Thoracic aorta (tissue), 2 donors: ENCODE measurements around the gene SLC23A2. TPM values are rescaled to one million over a fixed set of nuclear protein-coding genes. Genes with fewer than 3 reads are reported as not detected.
"Not testable (repeated sequence)": the region's sequence is repeated elsewhere in the genome, so short reads cannot be mapped to it uniquely, and the experiment has no call there.

Experiments
- ATAC-seq: fragments of 150-250 bp; one replicate; pipeline ENCODE4 v1.8.0; 2017; ENCODE audit warnings: low read depth; ENCODE audit not compliant: insufficient number of reproducible peaks, low FRiP score
- DNase-seq: peaks from one replicate; pipeline ENCODE4 v3.0.0-alpha.2; 2020; ENCODE audit warnings: low spot score
- H3K27ac ChIP-seq, 2 donors: fragments of 200-600 bp; sonication (generic); 1 replicate in 1 of 2; 2 replicates in 1 of 2; pipeline ENCODE4 v1.5.1; 2016; ENCODE audit warnings: mild to moderate bottlenecking in 2 of 2, moderate library complexity in 2 of 2
- H3K27me3 ChIP-seq: fragments of 200-600 bp; sonication (generic); replicated peaks from 2 replicates; pipeline ENCODE4 v1.6.0; 2016; ENCODE audit warnings: mild to moderate bottlenecking; ENCODE audit not compliant: insufficient read depth
- H3K36me3 ChIP-seq: fragments of 200-600 bp; sonication (generic); one replicate; pipeline ENCODE4 v1.5.1; 2016
- H3K4me1 ChIP-seq, 2 donors: fragments of 200-600 bp; sonication (generic); 1 replicate in 1 of 2; 2 replicates in 1 of 2; pipeline versions ENCODE4 v1.5.1 to v1.6.0; 2016; ENCODE audit warnings: low read depth in 2 of 2, mild to moderate bottlenecking in 1 of 2; ENCODE audit not compliant: control insufficient read depth in 1 of 2
- H3K4me3 ChIP-seq: fragments of 200-600 bp; sonication (generic); 2 replicates; pipeline ENCODE4 v1.5.1; 2016; ENCODE audit warnings: mild to moderate bottlenecking
- H3K9me3 ChIP-seq: fragments of 200-600 bp; sonication (generic); 2 replicates; pipeline ENCODE4 v1.5.1; 2016
- CTCF ChIP-seq: fragments of 200-600 bp; sonication (generic); IDR thresholded peaks from one replicate; pipeline ENCODE4 v1.5.1; 2019; ENCODE audit warnings: antibody characterized with exemption
- total RNA-seq, 2 donors: library from RNA; depleted of rRNA; stranded (reverse); fragments of >200 nt; gene quantifications; one replicate each; pipeline versions ENCODE4 v1.1.0 to v1.2.3, GENCODE V29; 2016

Gene SLC23A2
- total RNA-seq, 2 donors from 2014 or later: 32.1 to 51.9 TPM

- DNase-seq (no peak), ATAC-seq (no peak)
- no peak for TF ChIP-seq CTCF
- Histone ChIP-seq H3K9me3 (no peaks in the 10 kb centered on the region), H3K27ac (peak overlapping the region; percentile 58 to 79), H3K4me3 (peak overlapping the region; percentile 49), H3K27me3 (no peaks in the 10 kb centered on the region), H3K36me3 (no peaks in the 10 kb centered on the region), H3K4me1 (peaks cover 10 to 13% of the 10 kb centered on the region in 2 donors)
These were observed 74.7 kb downstream of the SLC23A2 start for GRCh38 chr20:4926531-4927156.

DNA sequence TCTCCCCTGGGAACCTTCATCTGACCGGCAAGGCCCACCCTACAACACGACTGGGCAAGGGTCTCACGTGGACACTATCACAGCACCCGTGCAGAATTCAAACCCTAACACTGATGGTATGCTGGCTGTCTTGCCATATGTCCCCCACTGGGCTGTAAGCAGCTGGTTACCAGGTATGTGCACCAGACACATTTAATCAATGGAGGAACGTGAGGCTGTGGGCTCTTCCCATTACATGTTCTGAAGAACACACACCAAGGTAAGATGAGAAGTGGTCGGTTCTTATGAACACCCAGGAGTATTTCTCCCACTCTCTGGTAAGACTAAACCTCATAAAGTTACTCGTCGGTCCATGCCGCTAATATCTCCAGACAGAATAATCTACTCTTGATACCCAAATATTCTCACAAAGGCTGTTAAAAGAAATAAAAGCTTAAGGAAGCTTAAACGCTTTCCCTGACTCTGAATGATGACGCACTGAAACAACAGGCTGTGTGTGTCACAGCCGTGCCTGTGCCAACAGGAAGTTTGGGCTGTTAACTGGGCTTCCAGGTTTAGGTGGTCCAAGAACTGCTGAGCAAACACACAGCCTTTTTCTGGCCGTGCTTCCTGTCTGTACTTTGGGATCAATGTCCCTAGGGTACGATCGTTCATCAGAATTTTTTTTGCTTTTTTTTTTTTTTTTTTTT is 75.3 kb downstream of the SLC23A2 start:
- Histone ChIP-seq H3K27me3 (no peaks in the 10 kb centered on the region), H3K9me3 (no peaks in the 10 kb centered on the region), H3K4me1 (peaks cover 13 to 14% of the 10 kb centered on the region in 2 donors), H3K36me3 (no peaks in the 10 kb centered on the region), H3K27ac (peak overlapping the region; percentile 58 to 79), H3K4me3 (peak overlapping the region; percentile 49)
- no peak for TF ChIP-seq CTCF
- ATAC-seq (peak; percentile 88), DNase-seq (peak; percentile 63)

GRCh38 chr20:4924446-4924845 is 76.9 kb downstream of the SLC23A2 start:
- DNase-seq (no peak), ATAC-seq (no peak)
- Histone ChIP-seq H3K4me3 (no peak overlapping the region), H3K36me3 (no peaks in the 10 kb centered on the region), H3K4me1 (peaks cover 13 to 14% of the 10 kb centered on the region in 2 donors), H3K9me3 (no peaks in the 10 kb centered on the region), H3K27me3 (no peaks in the 10 kb centered on the region), H3K27ac (no peak overlapping the region)
- no peak for TF ChIP-seq CTCF

DNA sequence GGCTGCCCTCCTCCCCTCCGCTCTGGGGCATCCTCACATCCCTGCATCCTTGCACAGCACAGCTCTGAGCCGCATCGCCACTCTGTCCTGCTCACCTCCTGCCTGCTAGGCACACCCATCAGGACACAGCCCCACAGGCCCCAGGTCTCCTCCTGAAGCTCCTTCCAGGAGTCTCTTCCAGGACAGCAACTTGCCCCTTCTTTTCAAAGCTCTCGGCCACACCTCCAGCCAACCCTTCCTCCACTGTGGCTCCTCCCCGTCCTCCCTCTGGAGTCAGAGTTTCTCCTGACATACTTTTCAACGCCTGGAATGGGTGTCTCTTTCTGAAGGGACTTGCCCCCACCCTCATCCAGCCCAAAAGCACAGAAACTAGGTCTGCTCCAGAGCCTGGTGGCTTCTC is 77.3 kb downstream of the SLC23A2 start:
- Histone ChIP-seq H3K36me3 (no peaks in the 10 kb centered on the region), H3K4me1 (peaks cover 13 to 14% of the 10 kb centered on the region in 2 donors), H3K9me3 (no peaks in the 10 kb centered on the region), H3K4me3 (no peak overlapping the region), H3K27me3 (no peaks in the 10 kb centered on the region), H3K27ac (no peak overlapping the region)
- TF ChIP-seq CTCF: no peak
- no peak for DNase-seq
- ATAC-seq: no peak

DNA sequence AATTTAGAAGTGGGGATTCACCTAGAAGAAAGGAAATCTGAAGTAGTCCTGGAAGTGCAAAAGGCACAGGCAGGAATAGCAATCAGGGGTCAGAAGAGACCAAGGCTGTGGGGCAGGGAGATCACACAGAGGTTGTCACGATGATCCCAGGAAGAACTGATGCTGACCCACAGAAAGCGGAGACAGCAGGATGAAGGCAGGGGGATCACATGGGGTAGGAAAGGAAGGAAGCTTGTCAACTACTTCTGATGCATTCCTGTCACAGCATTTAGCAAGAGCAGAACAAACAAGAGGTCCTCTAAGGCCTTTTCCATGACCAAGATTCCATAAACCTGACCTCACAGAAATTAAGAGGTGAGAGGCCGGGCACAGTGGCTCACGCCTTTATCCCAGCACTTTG is 79.1 kb downstream of the SLC23A2 start:
- Histone ChIP-seq H3K27me3 (no peaks in the 10 kb centered on the region), H3K27ac (no peak overlapping the region), H3K36me3 (no peaks in the 10 kb centered on the region), H3K4me3 (no peak overlapping the region), H3K9me3 (no peaks in the 10 kb centered on the region), H3K4me1 (peaks cover 17 to 29% of the 10 kb centered on the region in 2 donors)
- DNase-seq (no peak), ATAC-seq (no peak)
- no peak for TF ChIP-seq CTCF

DNA sequence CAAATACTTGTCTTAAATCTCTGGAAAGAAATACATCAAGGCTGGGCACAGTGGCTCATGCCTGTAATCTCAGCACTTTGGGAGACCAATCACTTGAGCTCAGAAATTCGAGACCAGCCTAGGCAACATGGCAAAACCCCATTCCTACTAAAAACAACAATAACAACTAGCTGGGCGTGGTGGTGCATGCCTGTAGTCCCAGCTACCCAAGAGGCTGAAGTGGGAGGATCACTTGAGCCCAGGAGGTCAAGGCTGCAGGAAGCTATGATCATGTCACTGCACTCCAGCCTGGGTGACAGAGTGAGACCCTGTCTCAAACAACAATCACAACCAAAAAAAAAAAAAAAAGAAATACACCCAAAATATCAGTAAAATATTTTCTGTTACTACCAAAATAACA is 80.0 kb downstream of the SLC23A2 start:
- H3K27ac ChIP-seq, H3K36me3 ChIP-seq, H3K9me3 ChIP-seq, H3K27me3 ChIP-seq, ATAC-seq, DNase-seq, H3K4me3 ChIP-seq: not testable (repeated sequence)
- peaks cover 15 to 31% of the 10 kb centered on the region in 2 donors for H3K4me1 ChIP-seq
